ENCODE results near the gene LIFR.
"Not testable (repeated sequence)": the region's sequence is repeated elsewhere in the genome, so short reads cannot be mapped to it uniquely, and the experiment has no call there.

The LIFR gene, protein sequence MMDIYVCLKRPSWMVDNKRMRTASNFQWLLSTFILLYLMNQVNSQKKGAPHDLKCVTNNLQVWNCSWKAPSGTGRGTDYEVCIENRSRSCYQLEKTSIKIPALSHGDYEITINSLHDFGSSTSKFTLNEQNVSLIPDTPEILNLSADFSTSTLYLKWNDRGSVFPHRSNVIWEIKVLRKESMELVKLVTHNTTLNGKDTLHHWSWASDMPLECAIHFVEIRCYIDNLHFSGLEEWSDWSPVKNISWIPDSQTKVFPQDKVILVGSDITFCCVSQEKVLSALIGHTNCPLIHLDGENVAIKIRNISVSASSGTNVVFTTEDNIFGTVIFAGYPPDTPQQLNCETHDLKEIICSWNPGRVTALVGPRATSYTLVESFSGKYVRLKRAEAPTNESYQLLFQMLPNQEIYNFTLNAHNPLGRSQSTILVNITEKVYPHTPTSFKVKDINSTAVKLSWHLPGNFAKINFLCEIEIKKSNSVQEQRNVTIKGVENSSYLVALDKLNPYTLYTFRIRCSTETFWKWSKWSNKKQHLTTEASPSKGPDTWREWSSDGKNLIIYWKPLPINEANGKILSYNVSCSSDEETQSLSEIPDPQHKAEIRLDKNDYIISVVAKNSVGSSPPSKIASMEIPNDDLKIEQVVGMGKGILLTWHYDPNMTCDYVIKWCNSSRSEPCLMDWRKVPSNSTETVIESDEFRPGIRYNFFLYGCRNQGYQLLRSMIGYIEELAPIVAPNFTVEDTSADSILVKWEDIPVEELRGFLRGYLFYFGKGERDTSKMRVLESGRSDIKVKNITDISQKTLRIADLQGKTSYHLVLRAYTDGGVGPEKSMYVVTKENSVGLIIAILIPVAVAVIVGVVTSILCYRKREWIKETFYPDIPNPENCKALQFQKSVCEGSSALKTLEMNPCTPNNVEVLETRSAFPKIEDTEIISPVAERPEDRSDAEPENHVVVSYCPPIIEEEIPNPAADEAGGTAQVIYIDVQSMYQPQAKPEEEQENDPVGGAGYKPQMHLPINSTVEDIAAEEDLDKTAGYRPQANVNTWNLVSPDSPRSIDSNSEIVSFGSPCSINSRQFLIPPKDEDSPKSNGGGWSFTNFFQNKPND

DNA sequence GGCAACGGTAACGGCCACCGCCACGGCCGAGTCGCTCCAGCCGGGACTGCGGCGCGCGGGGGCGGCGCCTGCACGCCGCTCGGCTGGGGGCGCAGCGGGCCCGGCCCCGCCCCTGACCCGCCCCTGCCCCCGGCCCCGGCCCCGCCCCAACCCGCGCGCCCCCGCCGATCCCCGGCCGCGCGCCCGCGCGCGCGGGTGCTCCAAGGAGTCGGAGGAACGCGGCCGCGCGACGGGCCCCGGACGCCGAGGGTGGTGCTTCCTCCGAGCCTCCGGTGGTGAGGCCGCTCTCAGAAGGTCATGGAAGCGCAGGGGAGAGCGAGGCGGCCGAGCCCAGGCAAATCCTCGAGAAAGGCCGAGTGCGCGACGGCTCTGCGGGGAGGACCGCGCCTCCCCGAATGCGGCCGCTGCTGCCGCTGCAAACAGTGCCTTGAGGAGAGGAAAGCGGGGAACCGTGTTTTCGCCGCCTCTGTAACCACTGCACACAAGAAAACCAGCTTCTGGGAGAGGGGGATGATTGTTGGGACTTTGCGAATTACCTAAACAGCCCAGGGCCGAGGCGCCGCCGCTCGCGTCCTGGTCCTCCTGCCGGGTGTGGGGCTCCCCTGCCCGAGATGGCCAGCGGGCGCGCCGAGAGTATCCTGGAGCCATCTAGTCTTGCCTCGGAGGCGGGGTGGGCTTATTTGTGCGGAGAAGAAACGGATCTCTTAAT is at the start of gene LIFR:
LIFR (minus strand) TSS at position 48 of the 709 bp plus-strand sequence. CDS start 25,999 bp downstream, outside the sequence.
- peak; percentile 54 for DNase-seq

DNA sequence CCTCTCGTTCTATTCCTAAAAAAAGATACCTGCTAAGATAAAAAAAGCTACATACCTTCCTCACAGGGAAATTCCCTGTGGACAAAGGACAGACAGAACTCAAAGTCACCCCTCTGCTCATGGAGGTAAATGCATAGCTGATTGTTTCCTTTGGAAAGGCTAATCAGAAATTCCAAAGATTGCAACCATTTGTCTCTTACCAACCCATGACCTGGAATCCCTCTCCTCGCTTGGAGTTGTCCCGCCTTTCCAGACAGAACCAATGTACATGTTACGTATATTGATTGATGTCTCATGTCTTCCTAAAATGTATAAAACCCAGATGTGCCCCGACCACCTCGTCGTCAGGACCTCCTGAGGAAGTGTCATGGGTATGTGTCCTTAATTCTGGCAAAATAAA is 49.2 kb upstream of the LIFR start:
- DNase-seq: no peak

DNA sequence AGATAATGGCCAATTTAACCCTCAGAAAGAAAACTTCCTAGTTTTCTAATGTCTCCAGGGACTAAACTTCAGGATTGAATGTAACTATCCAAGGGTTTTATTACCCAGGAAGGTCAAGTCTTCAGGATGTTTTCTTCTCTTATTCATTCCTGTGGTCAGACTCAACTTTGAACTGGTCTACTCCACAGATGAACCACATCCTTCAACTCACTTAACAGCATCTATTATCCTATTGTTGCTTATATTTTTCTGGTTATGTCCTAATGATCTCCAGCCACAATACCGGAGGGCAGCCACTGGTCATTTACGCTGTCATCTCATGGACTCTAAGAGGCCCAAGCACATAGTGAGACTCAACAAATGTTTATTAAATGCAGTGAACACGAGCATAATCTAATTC is 47.2 kb upstream of the LIFR start:
- no peak for DNase-seq

DNA sequence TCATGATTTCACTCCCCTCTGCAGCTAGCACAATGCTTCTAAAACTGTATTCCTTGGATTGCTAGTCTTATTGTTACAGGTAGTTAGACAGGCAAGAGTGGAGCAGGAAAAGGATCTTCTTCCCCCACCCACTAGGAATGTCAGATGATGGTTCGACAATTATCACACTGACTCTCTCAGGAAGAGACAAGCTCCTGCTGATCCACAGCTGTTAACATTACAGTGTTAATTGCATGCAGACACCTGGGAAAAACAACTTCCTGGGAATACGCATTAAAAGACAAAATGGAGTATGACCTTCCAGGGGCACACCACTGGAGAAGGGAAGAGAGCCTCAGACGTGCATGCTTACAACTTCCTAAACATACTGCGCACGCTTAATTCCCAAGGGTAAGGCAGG is 46.2 kb upstream of the LIFR start:
- DNase-seq: no peak

DNA sequence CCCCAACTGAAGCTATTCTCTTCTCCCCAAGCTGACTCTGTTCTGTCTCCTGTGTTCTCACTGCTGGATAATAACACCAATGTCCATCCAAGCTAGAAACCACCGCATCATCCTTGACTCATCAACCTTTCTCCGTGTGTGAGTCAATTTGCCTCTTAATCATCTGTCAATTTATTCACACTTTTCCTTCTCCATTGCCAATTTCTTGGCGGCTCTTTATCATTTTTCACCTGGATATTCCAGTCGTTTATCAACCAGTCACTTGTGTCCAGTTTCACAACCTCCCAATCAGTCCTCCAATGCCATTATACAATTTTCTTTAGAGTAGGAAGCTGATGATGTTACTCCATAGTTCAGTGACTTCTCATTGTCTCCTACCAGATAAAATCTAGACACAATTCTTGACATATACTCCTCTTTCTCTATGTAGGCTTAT is 45.4 kb upstream of the LIFR start:
- DNase-seq: no peak

DNA sequence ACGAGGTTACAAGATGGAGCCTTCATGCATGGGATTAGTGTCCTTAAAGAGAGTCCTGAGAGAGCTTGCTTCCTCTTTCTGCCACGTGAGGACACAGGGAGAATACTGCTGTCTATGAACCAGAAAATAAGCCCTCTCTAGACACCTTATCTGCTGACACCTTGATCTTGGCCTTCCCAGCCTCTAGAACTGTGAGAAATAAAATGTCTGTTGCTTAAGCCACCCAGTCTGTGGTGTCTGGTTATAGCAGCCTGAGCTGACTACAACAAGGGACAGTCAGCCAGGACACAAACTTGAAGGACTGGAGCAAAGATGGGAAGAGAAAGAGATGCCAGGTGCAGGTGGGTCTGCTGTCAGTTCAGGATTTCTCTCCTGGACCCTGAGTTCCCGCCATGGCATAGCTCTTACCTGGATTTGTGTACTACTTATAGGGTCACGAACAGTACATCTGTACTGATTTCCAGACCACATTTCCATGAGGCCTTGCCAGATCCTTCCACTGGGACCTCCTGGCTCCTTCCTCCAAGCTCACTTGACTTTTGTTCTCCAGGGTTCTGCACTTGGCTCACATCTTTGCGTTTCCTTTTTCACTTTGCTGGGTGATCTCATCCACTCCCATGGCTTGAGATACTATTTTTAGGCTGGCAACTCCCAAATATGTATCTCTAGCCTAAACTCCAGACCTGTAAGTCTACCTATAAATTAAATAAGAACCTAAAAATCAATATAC is 44.9 kb upstream of the LIFR start:
- no peak for DNase-seq

DNA sequence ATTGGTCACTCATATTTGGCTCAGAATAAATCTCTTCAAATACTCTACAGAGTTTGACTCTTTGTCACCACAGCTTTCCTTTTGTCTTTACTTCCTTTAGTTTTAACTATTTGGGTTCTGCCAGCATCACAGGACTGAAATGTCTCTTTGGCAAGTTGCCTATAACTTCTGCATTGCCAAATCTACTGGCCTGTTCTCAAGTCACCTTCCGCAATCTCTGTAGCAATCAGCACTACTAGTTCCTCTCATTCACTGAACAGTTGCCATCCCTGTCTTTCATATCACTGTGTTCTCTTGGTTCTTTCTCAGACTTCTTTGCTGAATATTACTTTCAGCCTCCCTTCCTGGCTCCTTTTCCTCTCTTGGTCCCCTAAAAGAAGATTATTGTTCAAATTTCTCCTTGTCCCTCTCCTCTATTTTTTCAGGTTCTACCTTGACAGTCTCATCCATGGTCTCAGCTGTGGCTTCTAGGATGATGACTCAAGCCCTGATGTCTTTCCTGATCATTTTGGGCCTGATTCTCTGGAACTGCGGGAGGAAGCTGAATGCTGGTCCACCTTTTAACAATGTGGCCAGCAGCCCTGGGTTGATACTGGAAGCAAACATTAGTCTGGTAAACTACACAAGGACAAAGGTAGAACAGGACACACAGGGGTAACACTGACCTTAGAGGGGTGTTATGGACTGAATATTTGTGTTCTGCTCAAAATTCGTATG is 44.0 kb upstream of the LIFR start:
- no peak for DNase-seq

DNA sequence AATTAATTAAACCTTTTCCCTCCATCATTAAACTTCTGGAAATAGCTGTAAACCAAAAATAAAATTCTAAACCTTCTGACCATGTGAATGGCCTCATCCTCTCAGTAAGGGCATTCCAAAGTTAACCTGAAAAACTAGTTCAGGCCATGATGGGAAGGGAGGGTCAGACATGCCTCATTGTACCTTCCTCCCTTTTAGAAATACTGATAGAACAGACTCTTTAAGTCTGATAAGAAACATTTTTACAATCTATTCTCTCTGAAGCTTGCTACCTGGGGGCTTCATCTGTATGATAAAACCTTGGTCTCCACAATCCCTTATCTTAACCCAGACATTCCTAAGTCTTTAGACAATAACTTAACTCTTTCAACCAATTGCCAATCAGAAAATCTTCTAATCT is 43.3 kb upstream of the LIFR start:
- not testable (repeated sequence) for DNase-seq

DNA sequence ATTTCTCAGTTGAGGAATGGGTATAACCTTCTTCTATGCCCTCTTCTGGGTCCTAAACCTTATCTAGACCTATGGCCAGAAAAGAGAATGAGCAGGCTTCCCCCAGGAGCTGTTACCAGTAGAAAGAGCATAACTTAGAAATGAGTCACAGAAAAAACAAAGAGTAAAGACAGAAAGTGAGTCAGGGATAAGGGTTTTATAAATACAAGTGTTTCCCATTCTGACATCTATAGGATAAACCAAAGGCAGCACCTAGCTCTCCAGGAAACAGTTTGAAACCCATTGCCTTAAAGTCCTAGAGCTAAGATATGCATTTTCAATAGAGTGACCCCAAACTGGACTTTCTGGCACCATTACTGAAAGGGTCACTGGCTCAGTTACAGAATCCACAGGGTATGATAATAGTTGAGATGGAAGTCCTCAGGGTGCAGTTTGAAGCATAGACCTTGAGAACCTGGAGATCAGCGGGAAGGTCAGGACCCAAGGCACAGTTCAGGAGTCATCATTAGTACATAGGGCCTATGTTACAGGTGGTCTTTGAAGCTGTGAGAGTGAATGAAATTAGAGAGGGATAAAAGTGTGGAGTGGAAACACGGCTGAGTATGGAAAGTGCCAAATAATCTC is 42.7 kb upstream of the LIFR start:
- DNase-seq: no peak

DNA sequence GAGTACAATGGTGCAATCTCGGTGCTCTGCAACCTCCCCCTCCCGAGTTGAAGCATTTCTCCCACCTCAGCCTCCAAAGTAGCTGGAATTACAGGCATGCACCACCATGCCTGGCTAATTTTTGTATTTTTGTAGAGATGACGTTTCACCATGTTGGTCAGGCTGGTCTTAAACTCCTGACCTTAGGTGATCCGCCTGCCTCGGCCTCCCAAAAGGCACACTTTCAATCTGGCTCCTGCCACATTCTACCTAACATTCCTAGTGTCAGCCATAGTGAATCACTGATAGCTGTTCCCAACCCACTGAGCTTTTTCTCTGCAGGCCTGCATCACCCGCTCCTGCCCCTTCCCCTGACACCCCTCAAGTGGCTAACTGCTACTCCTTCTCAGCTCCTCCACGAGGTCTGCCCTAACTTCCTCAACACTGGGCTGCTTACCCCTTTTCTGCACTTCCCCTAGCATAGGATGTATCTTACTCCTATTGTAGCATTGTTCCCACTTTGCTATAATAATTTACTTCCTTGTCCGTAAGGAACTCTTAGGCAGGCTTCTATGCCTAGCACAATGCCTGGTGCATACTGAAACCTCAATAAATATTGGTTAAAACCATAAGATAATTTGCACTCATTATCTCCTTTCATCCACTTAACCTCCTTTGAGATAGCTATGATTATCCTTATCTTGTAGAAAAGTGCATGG is 42.0 kb upstream of the LIFR start:
- DNase-seq: no peak

DNA sequence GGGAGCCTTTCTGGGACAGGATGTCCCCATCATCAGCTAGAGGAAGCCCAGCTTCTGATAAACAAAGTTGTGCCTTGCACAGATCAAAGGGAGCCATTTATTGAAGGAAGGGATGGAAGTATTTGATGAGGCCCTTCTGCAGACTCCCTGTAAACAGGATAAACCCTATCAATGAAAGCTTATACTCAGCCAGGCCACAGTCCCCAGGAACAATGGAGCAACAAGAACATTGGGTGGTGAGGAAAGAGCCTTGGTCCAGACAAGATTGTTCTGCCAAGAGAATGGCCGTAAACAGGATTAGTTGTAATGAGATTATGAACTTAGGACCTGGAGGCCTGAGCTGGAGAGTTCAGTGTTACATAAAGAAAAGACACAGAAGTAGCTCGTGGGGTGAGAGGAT is 40.5 kb upstream of the LIFR start:
- no peak for DNase-seq

DNA sequence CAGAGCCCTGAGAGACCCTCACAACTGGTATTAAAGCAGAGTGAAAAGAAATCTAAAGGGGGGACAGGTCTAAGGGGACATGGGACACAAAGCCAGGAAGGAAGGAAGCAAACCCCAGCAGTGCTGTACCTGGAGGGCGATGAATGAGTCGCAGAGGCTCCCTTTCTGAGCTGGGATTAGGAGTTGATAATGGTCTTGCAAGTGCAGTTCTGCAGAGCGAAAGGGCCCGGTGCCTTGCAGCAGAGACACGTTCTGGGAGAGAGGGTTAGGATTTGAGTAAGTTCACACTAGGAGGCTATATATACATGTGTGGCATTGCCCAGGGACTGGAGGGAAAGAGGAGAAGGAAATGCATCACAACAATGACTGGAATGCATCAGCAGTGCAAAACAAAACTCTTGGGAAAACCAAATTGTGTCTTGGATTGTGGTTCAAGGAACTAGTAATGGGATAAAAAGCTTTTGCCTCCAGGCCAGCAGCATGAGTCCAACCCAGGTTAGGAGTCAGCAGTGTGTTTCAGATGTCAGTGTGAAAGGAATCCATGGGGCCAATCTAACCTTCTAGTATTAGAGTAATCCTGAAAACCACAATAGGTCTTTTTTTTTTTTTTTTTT is 38.8 kb upstream of the LIFR start:
- no peak for DNase-seq

DNA sequence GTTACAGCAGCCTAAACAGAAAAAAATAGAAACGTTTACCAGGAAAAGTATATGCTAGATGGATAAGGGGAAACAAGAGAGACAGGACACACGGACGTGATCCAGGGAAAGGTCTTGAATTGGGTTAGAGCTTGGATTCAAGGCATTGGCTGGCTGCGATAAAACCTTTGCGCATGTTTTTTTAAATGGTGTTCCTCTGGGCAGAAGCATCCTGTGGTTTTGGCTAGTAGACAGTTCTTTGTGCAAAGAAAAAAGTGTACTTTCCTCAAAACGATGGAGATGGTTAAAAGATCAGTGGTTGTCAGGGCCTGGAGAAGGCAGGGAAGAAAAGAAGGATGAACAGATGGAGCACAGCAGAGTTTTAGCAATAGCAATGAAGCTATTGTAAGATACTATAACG is 37.5 kb upstream of the LIFR start:
- DNase-seq: no peak

DNA sequence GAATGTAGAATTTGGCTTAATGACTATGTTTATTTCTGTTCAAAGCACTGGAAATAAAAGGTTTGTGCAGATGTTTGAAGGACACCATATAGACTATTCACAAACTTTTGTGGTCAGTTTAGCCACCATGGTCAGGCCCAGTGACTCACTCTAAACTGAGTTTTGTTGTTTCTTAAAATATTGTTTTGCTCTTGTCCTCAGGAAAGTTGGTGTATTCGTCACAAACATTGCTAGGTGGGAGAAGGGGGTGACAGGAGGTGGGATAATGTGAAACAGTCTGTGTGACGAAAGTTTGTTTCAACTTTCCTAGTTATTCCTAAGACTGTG is 35.0 kb upstream of the LIFR start:
- no peak for DNase-seq

DNA sequence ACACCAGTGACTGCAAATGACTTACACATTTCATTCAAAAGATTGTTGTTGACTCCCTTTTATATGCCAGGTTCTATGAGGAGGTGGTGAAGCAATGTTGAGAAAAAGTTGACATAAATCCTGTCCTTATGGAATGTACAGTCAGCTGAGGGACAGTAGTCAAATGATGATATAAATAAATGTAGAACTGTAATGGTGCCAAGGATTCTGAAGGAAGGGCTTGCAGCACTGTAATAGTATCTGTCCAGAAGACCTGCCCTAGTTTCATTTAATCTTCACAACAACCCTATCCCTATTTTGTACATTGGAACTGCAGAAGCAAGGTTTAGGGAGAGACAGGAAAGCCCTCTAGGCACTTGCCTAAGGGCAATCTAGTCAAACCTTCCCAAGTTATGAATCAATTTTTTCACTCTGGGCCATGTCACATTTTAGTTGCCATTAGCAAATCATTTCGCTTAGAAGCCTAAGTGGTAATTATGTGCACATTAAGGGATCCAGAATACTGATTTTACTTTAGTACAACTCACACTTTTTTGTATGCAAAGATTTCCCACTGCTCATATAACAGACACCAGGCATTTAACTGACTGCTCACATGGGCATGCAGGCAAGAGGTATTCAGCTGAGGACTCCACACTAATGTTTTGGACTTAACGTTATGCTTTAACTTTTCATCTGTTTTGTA is 34.5 kb upstream of the LIFR start:
- no peak for DNase-seq

DNA sequence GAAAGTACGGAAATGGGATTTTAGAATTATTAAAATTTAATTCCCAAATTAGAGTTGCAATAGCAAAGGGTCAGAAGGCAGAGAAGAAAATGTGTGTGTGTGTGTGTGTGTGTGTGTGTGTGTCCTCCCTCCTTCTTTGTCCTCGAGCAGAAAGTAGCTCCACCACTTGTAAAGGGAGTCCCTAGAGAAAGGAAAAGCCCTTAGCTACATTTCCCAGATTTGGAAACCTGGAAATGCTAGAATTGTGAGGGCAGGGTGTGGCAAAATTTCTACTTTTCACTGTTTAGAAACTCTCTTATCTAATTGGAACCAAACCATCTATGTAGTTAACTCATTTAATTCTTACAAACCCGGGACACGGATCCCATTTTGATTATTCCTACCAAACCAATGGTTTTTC is 33.2 kb upstream of the LIFR start:
- DNase-seq: no peak

DNA sequence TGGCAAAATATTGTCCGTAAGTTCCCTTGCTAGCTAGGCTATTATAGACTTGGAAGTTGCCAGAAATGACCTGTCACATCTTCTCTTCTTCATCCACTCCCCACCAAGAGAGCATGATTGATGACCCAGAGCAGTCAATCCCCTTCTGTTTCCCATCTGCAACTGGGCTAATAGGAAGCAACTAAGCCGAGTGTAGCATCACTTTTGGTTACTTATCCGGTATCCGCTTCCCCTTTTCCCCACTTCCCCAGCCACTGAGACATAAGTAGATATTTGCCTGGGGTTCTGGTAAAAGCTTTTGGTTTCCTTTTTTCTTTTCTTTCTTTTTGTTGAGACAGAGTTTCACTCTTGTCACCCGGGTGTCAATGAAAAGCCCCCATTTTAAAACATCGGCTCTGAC is 29.4 kb upstream of the LIFR start:
- no peak for DNase-seq

DNA sequence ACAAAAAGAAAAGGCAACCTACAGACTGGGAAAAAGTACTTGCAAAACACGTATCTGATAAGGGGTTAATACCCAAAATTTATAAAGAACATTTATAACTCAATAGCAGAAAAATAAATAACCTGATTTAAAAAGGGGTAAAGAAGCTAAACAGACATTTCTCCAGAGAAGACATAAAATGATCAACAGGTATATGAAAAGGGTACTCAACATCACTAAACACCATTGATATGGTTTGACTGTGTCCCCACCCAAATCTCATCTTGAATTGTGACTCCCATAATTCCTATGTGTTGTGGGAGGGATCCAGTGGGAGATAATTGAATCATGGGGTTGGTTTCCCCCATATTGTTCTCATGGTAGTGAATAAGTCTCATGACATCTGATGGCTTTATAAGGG is 27.1 kb upstream of the LIFR start:
- no peak for DNase-seq

DNA sequence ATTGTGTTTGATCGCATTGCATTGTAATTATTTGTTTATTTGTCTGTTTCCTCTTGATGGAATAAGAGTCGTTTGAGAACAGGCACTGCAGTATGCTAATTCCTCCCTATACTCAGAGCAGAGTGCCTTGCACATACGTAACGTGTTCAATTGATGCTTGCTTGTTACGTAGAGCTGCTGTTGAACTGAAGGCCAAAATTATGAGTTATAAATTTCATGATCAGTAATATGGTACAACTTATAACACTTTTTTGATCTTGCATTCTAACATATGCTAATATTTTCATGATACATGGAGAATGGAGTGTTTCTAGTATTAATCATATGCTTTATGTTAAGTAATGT is 26.5 kb upstream of the LIFR start:
- DNase-seq: no peak

Data from CD4-positive, alpha-beta T cell treated with Interleukin-6 for 4 hours (primary cell).